IMR-90 (cell line): ENCODE data around the gene KCNN3.

ENCODE experiments used
- BHLHE40 ChIP-seq: fragments of 150-350 bp; IDR thresholded peaks from 2 replicates; pipeline ENCODE4 v1.6.1; 2016; ENCODE audit warnings: mild to moderate bottlenecking, low read depth, low read length
- CEBPB ChIP-seq: IDR thresholded peaks from 2 replicates; pipeline ENCODE4 v1.6.1; 2012; ENCODE audit warnings: low read depth, low read length, improper control_type of control experiment
- CTCF ChIP-seq: conservative IDR thresholded peaks from 2 replicates; pipeline ENCODE4 v1.5.1; 2012; ENCODE audit warnings: mild to moderate bottlenecking, low read depth, low read length, improper control_type of control experiment
- RAD21 ChIP-seq: IDR thresholded peaks from 2 replicates; pipeline ENCODE4 v1.6.1; 2012; ENCODE audit warnings: low read length, improper control_type of control experiment
- RFX5 ChIP-seq: IDR thresholded peaks from 2 replicates; pipeline ENCODE4 v1.8.0; 2012; ENCODE audit warnings: low read depth, mild to moderate bottlenecking, low read length, moderate library complexity
- SMC3 ChIP-seq: fragments of 150-350 bp; IDR thresholded peaks from 2 replicates; pipeline ENCODE4 v1.6.1; 2016; ENCODE audit warnings: low read depth, mild to moderate bottlenecking, antibody characterized with exemption, low read length, moderate library complexity
- USF2 ChIP-seq: fragments of 150-350 bp; IDR thresholded peaks from 2 replicates; pipeline ENCODE4 v1.6.1; 2017; ENCODE audit warnings: mild to moderate bottlenecking, antibody characterized with exemption, low read length, low read depth

GRCh38 chr1:154866257-154867063 lies 3.6 kb downstream of the KCNN3 start:
- no peak for TF ChIP-seq CEBPB
- TF ChIP-seq SMC3, result no peak
- TF ChIP-seq CTCF, result no peak
- no peak for TF ChIP-seq RFX5
- no peak for TF ChIP-seq RAD21
- no peak for TF ChIP-seq BHLHE40
- TF ChIP-seq USF2, result no peak
